Skeletal muscle cell (primary cell): ENCODE results near the gene SLC8A1.

ENCODE experiments used
- DNase-seq: peaks from one replicate; pipeline ENCODE4 v3.0.0-alpha.2; 2010; ENCODE audit warnings: low read depth
- H3K4me3 ChIP-seq: 2 replicates; pipeline ENCODE4 v1.5.1; 2011; ENCODE audit warnings: low read depth, mild to moderate bottlenecking, control low read depth, low read length, moderate library complexity

SLC8A1 gene

DNA sequence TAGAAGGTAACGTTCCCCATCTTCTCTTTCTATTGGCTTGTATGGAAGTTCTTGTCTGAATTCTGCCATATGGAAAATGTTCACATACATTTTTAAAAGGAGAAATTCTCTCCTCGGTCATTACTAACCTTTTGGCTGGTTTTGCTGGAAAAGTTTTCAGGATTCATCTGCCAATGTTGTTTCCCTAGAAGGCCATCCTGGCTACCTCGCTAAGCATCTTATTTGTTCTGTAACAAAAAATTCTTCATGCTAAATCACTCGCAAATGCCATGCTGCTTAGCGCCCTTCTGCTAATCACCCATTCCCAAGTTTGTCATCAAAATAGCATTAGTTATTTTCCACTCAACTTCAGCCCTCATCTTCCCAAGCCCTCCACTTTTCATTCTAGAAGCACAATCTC is 262.0 kb downstream of the SLC8A1 start:
- no peak for DNase-seq
- H3K4me3 ChIP-seq, result no peak overlapping the region

DNA sequence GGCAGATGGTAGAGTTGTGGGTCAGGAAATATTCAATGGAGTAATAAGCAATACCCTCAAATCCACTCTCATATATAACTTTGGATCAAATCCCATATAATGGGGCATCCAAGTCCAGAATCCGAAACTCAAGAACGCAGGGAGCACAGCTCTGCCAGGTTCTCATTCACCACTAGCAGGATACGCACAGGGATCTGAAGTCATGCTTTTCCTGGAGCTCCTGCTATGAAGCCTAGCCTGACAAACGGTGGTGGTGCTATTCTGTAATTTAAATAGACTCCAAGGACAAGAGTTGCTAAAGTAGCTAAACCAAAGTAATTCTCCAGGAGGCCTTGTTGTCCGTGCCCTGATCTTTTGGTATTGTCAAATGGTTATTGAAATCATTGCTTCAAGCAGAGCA is 264.8 kb downstream of the SLC8A1 start:
- no peak overlapping the region for H3K4me3 ChIP-seq
- DNase-seq, result no peak

DNA sequence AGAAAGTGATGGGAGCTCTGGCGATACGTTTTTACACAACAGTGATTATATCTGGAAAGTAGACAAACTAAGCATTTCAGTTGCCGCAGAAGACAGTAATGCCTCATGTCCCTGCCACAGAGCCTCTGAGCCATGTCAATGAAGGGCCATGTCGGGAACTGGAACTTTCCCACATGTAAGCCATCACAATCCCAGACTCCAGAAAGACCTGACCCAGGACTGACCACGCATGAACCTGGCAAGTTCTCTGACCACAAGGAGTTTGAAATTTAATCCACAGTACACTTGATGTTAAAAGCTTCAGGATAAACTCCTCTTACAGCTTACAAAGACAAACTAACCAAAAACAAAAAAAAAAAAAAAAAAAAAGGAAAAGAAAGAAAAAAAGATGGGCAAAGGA is 267.3 kb downstream of the SLC8A1 start:
- no peak overlapping the region for H3K4me3 ChIP-seq
- no peak for DNase-seq

DNA sequence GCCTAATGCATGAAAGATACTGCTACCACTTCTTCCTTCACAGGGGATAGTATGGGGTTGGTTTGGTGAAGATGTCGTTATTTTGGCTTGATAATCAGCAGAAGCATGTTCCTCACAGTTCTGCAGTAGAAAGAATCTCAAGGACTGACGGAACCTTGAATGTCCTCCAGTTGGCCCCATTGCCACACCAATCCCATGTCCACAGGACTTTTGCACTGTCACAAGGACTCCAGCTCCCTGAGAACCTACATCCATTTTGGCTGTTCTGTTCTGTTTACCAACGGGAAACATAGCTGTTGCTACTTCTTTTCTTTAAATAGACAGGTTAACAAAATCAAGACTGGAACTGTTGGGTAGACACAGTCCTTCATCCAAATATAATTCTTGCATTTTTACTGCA is 270.0 kb downstream of the SLC8A1 start:
- no peak for DNase-seq
- H3K4me3 ChIP-seq, result no peak overlapping the region

DNA sequence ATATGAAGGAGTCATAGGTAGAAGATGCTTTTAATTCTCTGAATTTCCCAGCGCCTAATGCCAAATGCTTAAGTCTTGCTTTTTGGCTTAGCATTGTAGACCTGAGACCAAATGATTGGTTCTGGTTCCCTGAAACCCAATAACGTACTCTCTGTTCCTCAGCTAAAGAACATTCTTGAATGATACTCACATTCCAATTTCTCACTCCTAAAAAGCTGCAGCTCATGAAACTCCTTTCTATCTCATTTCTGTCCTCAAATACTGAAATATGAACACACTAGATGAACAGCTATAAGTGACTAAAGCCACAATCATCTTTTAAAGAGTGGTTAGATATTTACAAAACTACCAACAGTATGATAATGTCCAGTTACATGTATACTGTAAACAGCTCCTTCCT is 272.1 kb downstream of the SLC8A1 start:
- no peak for DNase-seq
- no peak overlapping the region for H3K4me3 ChIP-seq

DNA sequence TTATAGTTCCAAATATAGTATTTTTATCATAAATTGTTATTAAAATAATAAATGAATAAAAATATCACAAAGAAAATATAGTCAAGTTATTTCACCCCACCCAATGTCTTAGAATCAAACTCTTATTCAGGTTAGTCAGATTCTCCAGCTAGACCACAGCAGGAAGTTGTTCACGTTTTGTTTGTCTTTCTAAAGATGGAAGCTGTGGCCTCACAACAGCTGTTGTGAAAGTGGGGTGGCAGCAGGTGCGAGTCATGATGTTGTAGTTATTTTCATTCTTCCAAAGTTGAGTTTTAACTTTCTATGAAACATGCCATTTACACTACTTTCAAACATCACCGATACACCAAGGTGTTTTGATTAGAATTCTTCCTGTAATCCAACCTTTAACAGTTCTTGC is 272.9 kb downstream of the SLC8A1 start:
- H3K4me3 ChIP-seq, result no peak overlapping the region
- no peak for DNase-seq

DNA sequence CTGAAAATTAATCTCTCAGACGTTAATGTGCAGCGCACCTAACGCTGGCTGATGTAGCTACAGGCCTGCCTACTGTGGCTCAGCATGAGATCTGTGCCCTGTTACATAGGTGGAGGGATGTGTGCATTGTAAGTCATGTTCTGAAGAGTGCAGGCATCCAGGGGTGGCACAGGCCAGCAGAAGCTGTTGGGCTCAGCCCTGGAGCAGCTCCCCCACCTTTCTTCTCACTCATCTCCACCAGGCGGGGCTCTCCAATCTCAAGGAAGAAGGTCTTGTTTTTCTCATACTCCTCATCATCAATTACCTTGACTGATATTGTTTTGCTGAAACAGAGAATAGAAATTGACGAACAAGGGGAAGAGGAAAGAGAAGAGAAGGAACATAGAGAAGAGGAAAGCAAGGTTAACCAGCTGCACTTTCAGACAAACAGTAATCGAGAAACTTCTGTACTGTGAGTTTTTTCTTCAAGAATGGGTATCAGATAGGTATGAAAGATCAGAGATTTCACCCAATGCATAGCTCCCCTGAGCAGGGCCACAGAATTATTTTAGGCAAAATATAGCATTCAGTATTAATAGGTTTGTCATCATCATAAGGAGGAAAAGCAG is 273.6 kb downstream of the SLC8A1 start:
- DNase-seq, result no peak
- H3K4me3 ChIP-seq, result no peak overlapping the region

DNA sequence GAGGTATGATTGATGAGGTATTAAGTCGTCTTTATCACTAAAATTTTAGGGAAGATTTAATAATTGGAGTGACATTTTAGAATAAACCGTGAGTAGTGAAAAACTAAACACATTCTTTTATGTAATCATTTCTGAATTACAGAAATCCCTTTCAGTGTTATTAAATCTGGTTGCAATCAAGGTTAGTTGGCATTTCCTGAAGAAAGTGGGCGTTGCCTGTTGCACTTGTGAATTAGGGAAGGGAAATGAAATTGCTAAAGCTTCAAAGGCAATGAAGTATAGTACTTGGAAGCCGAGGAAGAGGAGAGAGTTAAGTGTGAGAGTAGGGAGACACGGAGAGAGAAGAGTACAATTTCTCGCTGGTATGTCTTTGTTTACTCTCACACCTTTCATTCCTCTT is 274.5 kb downstream of the SLC8A1 start:
- H3K4me3 ChIP-seq, result no peak overlapping the region
- no peak for DNase-seq

DNA sequence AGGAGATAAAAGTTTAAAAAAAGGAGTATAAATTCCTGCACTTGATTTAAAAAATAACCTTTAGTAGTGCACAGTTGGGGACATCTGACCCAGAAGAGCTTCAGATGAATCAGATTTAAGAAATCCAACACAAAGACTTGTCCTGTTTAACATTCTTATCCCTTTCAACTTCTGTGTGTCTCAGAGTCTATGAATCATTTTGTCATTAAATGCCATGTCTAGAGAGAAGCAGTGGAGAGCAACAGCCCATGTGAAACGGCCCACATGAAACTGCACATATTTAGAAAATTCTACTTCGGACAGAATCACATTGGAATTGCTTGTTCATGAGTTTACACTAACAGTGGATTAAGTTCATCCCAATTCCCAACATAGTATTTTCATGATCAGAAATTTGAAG is 278.6 kb downstream of the SLC8A1 start:
- H3K4me3 ChIP-seq, result no peak overlapping the region
- no peak for DNase-seq

DNA sequence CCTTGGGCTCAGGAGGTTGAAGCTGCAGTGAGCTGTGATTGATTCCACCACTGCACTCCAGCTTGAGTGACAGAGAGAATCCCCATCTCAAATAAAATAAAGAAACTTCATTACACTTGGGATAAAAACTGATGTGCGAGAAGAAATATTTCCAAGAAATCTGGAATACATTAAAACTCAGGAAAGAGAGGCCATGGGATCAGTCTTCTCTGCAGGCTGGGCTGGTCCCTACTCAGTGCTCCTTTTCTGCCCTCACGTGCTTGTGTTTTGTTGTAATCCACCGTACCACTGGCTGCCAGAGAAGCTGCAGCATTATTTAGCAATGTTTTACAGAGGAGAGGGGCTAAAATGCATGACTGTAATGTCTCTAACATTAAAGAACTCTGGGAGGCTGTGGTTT is 282.0 kb downstream of the SLC8A1 start:
- H3K4me3 ChIP-seq, result no peak overlapping the region
- DNase-seq, result no peak

DNA sequence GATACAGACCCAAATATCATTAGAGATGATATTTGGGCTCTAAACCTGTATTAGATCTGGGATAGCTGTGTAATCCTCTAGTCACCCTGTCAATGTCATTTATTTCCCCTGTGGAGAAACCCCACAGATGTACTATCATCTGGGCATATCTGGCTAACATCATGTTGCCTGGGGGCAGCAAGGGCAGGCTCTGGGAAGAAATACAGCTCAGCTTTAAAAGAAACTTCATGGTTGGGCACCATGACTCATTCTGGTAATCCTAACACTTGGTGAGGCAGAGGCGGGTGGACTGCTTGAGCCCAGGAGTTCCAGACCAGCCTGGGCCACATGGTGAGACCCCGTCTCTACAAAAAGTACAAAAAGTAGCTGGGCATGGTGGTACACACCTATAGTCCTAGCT is 282.5 kb downstream of the SLC8A1 start:
- H3K4me3 ChIP-seq, result no peak overlapping the region
- DNase-seq, result no peak

DNA sequence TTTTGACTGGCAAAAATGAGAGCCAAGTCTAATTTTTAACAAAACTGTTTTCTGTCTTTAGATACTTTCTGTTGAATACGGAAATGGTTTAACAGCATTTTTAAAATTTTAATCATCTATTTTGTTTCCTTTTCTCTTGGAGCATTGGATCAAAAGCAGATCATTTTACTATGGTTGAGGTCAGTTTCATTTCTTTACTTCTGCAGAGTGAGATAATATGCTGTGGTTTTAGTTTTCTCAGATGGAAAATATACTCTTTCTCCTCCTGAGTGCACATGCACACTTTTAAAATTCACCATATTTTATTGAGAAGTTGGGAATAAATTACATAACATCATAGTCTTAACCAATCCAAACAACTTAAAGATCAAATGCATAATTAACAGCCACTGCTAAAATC is 283.3 kb downstream of the SLC8A1 start:
- H3K4me3 ChIP-seq, result no peak overlapping the region

DNA sequence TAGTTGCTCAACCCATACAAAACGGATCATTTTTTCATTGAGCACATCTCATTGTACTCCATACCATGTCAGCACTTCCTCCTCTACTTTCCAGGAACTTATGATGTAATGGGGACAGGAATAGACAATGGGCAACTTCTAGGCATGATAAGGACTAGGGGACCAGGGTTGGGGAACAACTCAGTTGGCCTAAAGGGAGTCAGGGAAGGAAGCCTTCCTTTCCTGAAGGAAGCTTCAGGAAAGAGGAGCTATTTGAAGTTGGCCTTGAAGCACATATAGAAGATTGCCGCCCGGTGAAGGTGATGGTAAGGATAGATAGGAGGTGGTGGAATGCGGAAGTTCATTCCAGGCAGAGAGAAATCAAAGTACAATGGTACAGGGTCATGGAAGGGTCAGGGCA is 283.9 kb downstream of the SLC8A1 start:
- H3K4me3 ChIP-seq, result no peak overlapping the region
- no peak for DNase-seq

More for the DNA sequence above, 283.3 kb downstream of the SLC8A1 start:
- no peak for DNase-seq

DNA sequence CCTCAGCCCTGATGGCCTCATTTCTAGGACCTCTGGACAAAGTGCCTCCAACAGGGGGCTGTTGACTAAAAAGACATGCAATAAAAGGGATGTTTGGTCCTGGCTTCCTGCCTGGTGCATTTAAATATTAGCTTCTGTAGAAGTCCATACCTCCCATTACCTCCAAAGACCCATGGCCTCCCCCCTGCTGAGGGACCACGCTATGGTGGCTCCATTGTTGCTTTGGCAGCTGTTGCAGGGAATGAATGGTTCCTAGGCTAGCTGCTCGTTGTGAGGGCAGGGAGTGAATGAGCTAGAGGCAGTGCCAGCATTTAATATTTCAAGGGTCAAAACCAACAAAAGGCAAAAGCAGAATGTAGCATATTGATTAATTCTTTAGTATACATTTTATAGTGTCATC is 285.9 kb downstream of the SLC8A1 start:
- H3K4me3 ChIP-seq, result no peak overlapping the region
- no peak for DNase-seq

DNA sequence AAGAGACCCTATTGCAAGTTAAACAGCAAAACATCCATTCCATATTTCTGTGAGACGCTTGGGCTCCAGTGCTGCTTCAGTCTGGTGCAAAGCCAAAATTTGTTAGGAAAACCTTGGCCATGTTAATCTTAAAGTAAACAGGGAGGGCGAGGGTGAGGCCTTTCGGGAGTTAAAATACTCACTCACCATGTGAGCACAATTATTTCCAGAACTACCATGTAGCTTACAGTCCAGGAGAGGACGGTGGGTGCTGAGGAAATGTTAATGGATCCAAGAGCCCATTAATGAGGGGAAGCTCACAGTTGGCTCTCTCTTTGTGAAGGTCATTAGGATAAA is 286.4 kb downstream of the SLC8A1 start:
- no peak for DNase-seq

DNA sequence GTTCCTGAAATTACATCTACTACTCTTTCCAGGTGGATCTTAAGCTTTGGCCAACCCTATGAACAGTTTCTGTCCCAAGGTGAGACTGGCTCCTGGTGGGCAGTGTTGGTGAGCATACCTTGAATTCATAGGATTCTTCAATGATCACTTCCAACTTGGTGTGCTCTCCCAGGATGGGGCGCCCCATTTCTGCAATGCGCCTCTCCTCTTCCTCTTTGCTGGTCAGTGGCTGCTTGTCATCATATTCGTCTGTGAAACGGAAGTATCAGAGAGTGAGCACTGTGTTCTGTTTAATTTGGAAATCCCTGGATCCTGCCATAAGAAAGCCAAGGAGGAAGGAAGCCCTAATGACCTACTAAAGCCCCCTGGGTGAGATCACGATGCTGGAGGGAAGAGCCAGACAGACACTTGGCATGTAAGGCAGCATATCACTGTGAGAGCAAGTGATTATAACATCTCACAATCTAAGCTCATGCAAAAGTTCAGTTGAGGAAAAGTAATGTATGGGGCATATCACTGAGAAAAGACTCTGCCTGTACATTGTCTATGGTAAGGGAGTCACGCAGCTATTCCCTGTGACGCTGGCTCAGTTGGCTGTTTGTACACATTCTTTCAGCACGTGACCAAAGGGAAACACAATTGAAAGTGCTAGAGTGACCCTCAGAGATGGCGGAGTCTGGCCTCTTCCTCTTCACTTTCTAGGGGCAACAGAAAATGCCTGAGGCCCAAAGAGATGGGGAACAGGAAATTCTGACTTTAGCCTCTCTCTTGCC is 287.0 kb downstream of the SLC8A1 start:
- no peak for DNase-seq
- no peak overlapping the region for H3K4me3 ChIP-seq

More for the DNA sequence above, 286.4 kb downstream of the SLC8A1 start:
- H3K4me3 ChIP-seq, result no peak overlapping the region

DNA sequence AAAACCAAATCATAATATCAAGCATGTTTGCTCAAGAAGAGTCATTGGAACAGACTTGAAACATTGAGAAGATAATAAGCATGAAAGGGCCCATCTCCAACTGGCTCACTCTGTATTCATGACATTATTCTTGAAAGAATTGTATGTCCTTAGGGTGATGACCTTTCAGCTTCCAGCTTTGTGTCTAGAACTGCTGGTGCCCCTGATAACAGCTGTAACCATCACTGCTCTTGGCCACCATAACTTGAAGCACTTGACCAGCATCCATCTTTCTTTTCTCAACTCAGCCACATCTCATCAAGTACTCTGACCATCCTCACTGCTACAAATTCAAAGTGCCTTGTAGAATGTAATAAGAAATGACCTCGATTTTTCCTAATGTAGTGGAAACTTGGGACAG is 289.9 kb downstream of the SLC8A1 start:
- H3K4me3 ChIP-seq, result no peak overlapping the region
- DNase-seq, result no peak

DNA sequence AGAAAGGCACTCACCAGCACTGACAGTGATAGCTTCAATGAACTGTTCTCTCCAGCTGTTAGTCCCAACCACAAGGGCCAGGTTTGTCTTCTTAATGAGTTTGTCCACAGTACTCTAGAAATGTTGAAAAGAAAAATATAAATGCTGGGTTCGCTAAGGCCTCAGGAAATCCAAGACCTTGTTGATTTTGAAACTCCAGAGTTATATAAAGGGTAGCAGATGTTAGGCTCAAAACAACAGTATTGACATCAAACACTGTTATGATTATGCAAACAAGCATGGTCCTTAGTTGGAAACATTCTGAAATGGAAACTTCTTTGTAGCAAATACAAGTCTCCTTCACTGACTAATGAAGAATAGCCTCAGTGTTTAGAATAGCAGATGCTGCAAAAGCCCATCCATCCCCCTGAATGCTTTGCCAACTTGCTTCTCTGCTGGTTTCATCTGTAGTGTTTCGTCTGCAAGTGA is 291.1 kb downstream of the SLC8A1 start:
- no peak overlapping the region for H3K4me3 ChIP-seq
- no peak for DNase-seq

DNA sequence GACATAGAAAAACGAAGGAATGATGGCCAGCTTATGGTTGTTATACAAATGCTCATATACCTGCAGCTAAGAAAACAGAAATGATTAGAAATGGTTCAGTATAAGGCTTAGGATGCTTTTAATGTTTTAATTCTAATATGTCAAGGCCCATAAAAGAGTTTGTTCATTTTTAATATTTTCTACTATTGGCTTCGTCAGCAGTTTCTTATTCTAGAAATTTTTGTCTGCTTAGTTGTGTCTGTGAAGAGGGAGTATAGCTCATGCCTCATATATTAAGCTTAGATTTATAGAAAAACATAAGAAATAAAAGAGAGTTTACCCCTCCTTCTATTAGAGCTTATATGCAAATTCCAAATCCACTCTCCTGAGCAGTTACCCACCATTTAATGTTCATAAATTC is 292.6 kb downstream of the SLC8A1 start:
- H3K4me3 ChIP-seq, result no peak overlapping the region
- no peak for DNase-seq

DNA sequence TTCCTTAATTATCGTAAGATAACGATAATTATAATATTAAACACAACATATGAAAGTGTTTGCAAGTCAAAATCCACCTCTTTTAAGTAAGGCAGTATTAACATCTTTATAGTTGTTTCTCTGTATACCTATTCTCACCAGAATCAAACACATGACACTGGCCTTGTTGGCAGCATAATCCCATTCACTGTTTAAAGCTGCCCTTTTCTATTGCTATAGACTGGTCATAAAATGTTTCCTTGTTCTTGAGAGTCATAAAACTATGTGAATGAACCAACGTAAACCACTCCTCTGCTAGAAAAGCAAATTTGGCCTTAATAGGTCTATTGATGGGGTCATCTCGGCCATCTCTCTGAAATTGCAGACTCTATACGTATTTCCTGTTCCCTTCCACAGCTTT is 293.1 kb downstream of the SLC8A1 start:
- no peak for DNase-seq
- H3K4me3 ChIP-seq, result no peak overlapping the region

DNA sequence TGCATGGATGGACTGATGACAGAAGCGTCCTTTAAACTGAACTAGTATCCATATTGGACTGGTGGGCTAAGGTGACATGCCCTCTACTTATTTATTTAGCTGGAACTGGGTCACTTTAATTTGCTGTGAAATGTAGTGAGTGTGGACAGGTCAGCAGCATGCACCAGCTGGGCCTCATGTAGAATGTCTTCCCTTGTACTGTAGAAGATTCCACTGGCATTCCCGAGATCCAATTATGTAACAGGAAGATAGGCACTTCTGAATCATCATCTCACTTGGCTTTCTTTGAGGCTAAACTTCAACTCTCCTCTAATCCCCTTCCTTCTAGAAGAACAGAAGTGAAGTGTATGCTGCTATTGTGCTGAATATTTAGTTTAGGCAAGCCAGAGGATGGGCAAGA is 296.2 kb downstream of the SLC8A1 start:
- DNase-seq, result no peak
- H3K4me3 ChIP-seq, result no peak overlapping the region
